Stimulated activated CD4-positive, alpha-beta T cell treated with anti-CD3 and anti-CD28 coated beads, Interleukin-4, amount 100 ng/mL, for 1 hour (primary cell): ENCODE data around the gene MMRN1.

Experiments used
- DNase-seq: peaks from one replicate; pipeline ENCODE4 v3.0.0-alpha.2; 2020

Gene MMRN1

GRCh38 chr4:89997171-89997704, 102.6 kb downstream of the MMRN1 start:
- no peak for DNase-seq

GRCh38 chr4:89998469-89999011, 103.9 kb downstream of the MMRN1 start:
- no peak for DNase-seq

DNA sequence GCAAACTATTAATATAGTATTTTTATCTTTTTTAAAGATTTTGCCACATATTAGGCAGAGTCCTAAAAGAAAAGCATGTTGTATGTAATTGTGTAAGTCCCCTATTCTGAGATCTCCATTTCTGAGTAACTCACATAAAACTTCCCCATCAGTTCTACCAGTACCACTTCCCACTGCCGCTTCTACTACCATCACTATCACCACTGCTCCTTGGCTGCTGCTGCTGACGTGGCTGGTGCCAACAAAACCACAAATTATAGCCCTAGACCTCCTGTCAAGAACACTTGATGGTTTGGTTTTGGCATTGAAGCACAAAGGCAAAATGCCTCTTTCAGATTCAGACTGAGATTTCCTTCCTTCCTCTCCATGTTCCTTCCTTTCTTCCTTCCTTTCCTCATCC, 106.4 kb downstream of the MMRN1 start:
- DNase-seq = no peak

- DNase-seq = no peak
These were observed 107.9 kb downstream of the MMRN1 start for GRCh38 chr4:90002441-90003062.
